Measurements from ENCODE around the gene STYXL1.

Gene STYXL1

DNA sequence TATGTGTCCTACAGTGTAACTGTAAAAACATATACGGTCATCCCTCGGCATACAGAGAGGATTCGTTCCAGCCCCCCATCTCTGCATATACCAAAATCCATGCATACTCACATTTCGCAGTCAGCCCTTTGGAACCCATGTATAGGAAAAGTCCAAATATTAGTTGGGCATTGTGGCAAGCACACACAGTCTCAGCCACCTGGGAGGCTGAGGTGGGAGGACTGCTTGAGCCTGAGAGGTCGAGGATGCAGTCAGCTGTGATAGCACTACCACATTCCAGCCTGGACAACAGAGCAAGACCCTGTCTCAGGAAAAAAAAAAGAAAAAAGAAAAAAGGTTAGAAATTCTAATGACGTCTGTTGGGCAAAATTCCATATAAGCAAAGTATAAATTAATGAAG lies 29.2 kb upstream of the STYXL1 start:
- H3K9ac ChIP-seq (ENCODE audit: low read length): no peak overlapping the region
- no peak overlapping the region for H2BK15ac ChIP-seq (replicated peaks; ENCODE audit: low read depth)
- no peak overlapping the region for H3K4me3 ChIP-seq (ENCODE audit: low read length)
- no peak overlapping the region for H2AK5ac ChIP-seq (ENCODE audit: low read length)
- no peak overlapping the region for H3K4ac ChIP-seq (ENCODE audit: low read depth, low read length)
- H3K79me1 ChIP-seq (ENCODE audit: low read length): no peaks in the 10 kb centered on the region
- no peaks in the 10 kb centered on the region for H3K36me3 ChIP-seq (ENCODE audit: control insufficient read depth, insufficient read depth, low read length)
- no peak overlapping the region for H3K18ac ChIP-seq (ENCODE audit: low read length)
- no peak overlapping the region for H3K23ac ChIP-seq (ENCODE audit: low read length)
- WGBS (ENCODE audit: extremely low coverage, insufficient coverage, low lambda C conversion rate): no CpG with 5 or more reads among the region's 6 CpGs
- no peaks in the 10 kb centered on the region for H3K4me1 ChIP-seq (ENCODE audit: control insufficient read depth, low read depth, low read length)
- no peaks in the 10 kb centered on the region for H3K79me2 ChIP-seq (ENCODE audit: control insufficient read depth, insufficient read depth, low read length)
- H4K8ac ChIP-seq (ENCODE audit: low read depth, low read length): no peak overlapping the region
- no peak for DNase-seq
- no peak overlapping the region for H4K5ac ChIP-seq (ENCODE audit: low read length)
- H2BK5ac ChIP-seq (ENCODE audit: low read length): no peak overlapping the region
- no peak overlapping the region for H3K56ac ChIP-seq (ENCODE audit: low read length)
- no peak overlapping the region for H2BK120ac ChIP-seq (ENCODE audit: low read depth, low read length)
- H3K27ac ChIP-seq (ENCODE audit: low read depth, low read length): no peak overlapping the region
- no peak overlapping the region for H3K4me2 ChIP-seq (ENCODE audit: low read length)
- no peaks in the 10 kb centered on the region for H3K27me3 ChIP-seq (ENCODE audit: insufficient read depth, low read length, poor library complexity)

DNA sequence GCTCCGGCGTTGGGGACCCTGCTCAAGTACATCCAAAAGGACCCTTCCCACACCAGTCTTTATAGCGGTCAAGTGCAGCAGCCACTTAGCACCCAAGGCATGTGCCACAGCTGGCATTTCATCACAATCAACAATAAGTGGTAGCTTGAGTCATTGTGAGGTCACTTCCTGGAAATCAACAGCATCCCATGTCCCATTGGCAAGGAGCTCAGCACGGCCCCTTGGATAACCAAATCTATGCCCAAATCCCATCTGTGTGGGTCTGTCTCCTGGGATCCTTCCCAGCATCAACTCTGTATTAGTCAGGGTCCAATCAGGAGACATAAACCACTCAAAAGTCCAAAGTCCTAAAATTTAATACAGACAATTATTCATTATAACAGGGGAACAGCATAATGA lies 27.2 kb upstream of the STYXL1 start:
- Histone ChIP-seq H3K36me3 (ENCODE audit: control insufficient read depth, insufficient read depth, low read length) (no peaks in the 10 kb centered on the region), H3K79me2 (ENCODE audit: control insufficient read depth, insufficient read depth, low read length) (no peaks in the 10 kb centered on the region), H3K79me1 (ENCODE audit: low read length) (no peaks in the 10 kb centered on the region), H3K56ac (ENCODE audit: low read length) (no peak overlapping the region), H4K5ac (ENCODE audit: low read length) (no peak overlapping the region), H3K18ac (ENCODE audit: low read length) (no peak overlapping the region), H3K27ac (ENCODE audit: low read depth, low read length) (no peak overlapping the region), H2BK120ac (ENCODE audit: low read depth, low read length) (no peak overlapping the region), H4K8ac (ENCODE audit: low read depth, low read length) (no peak overlapping the region), H3K23ac (ENCODE audit: low read length) (no peak overlapping the region), H3K4me2 (ENCODE audit: low read length) (no peak overlapping the region), H2BK15ac (replicated peaks; ENCODE audit: low read depth) (no peak overlapping the region), H3K4me3 (ENCODE audit: low read length) (no peak overlapping the region), H2AK5ac (ENCODE audit: low read length) (no peak overlapping the region), H3K4me1 (ENCODE audit: control insufficient read depth, low read depth, low read length) (no peaks in the 10 kb centered on the region), H3K9ac (ENCODE audit: low read length) (no peak overlapping the region), H3K27me3 (ENCODE audit: insufficient read depth, low read length, poor library complexity) (no peaks in the 10 kb centered on the region), H3K4ac (ENCODE audit: low read depth, low read length) (no peak overlapping the region), H2BK5ac (ENCODE audit: low read length) (no peak overlapping the region)
- WGBS (ENCODE audit: extremely low coverage, insufficient coverage, low lambda C conversion rate): no CpG with 5 or more reads among the region's 4 CpGs
- DNase-seq: no peak

DNA sequence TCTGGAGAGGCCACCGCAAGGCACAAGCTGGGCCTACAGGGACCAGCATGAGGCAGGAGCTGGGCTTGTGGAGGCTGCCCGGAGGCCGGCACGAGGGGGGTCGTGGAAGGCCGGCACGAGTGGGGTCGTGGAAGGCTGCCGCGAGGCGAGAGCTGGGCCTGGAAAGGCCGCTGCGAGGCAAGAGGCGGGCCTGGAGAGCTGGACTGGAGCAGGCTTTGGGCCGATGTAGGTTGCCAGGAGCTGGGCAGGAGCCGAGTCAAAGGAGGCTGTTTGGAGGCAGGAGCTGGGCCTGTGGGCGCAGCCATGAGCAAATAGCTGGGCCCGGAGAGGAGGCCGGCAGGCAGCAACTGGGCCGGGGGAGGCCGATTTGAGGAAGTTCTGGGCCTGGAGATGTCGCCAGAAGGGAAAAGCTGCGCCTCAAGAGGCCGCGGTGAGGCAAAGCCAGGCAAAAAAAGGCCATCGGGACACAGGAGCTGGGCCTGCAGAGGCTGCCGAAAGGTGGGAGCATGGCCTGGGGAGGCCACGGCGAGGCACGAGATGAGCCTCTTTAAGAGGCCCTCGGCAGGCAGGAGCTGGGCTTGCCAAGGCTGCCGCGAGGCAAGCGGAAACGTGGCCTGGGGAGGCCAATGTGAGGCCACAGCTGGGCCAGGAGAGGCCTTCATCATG lies 26.6 kb upstream of the STYXL1 start:
- H3K23ac ChIP-seq (ENCODE audit: low read length): no peak overlapping the region

DNA sequence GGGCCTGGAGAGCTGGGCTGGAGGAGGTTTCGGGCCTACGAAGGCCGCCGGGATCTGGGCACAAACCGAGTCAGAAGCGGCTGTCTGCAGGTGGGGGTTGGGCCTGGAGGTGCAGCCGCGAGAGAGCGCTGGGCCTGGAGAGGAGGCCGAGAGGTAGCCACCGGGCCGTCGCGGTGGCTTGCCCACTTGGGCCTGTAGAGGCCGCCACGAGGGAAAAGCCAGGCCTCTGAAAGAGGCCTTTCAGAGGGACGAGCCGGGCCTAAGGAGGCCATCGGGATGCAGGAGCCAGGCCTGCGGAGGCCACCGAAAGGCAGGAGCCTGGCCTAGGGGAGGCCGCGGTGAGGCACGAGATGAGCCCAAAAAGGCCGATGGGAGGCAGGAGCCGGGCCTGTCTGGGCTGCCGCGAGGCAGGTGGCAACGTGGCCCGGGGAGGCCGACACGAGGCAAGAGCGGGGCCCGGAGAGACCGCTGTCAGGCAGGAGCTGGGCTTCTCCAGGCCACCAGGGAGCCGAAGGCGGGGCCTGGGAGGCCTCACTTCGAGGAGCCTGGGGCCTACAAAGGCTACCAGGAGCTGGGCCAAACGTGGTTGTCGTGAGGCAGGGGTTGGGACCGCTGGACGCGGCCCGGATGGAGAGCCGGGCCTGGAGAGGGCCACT lies 25.7 kb upstream of the STYXL1 start:
- no peak overlapping the region for H4K8ac ChIP-seq (ENCODE audit: low read depth, low read length)
- no peak overlapping the region for H3K4me2 ChIP-seq (ENCODE audit: low read length)

More for the DNA sequence above, 26.6 kb upstream of the STYXL1 start:
- no peak overlapping the region for H3K4me2 ChIP-seq (ENCODE audit: low read length)
- H3K9ac ChIP-seq (ENCODE audit: low read length): no peak overlapping the region
- no CpG with 5 or more reads among the region's 35 CpGs for WGBS (ENCODE audit: extremely low coverage, insufficient coverage, low lambda C conversion rate)
- H3K27ac ChIP-seq (ENCODE audit: low read depth, low read length): no peak overlapping the region
- H3K56ac ChIP-seq (ENCODE audit: low read length): no peak overlapping the region
- H3K4ac ChIP-seq (ENCODE audit: low read depth, low read length): no peak overlapping the region
- H3K79me1 ChIP-seq (ENCODE audit: low read length): no peaks in the 10 kb centered on the region
- H3K36me3 ChIP-seq (ENCODE audit: control insufficient read depth, insufficient read depth, low read length): no peaks in the 10 kb centered on the region
- H2BK15ac ChIP-seq (replicated peaks; ENCODE audit: low read depth): no peak overlapping the region
- no peak overlapping the region for H2AK5ac ChIP-seq (ENCODE audit: low read length)
- H4K8ac ChIP-seq (ENCODE audit: low read depth, low read length): no peak overlapping the region
- no peaks in the 10 kb centered on the region for H3K79me2 ChIP-seq (ENCODE audit: control insufficient read depth, insufficient read depth, low read length)
- H3K4me1 ChIP-seq (ENCODE audit: control insufficient read depth, low read depth, low read length): no peaks in the 10 kb centered on the region
- H2BK120ac ChIP-seq (ENCODE audit: low read depth, low read length): no peak overlapping the region
- DNase-seq: no peak
- no peaks in the 10 kb centered on the region for H3K27me3 ChIP-seq (ENCODE audit: insufficient read depth, low read length, poor library complexity)
- no peak overlapping the region for H3K18ac ChIP-seq (ENCODE audit: low read length)
- H4K5ac ChIP-seq (ENCODE audit: low read length): no peak overlapping the region
- no peak overlapping the region for H2BK5ac ChIP-seq (ENCODE audit: low read length)
- H3K4me3 ChIP-seq (ENCODE audit: low read length): no peak overlapping the region

DNA sequence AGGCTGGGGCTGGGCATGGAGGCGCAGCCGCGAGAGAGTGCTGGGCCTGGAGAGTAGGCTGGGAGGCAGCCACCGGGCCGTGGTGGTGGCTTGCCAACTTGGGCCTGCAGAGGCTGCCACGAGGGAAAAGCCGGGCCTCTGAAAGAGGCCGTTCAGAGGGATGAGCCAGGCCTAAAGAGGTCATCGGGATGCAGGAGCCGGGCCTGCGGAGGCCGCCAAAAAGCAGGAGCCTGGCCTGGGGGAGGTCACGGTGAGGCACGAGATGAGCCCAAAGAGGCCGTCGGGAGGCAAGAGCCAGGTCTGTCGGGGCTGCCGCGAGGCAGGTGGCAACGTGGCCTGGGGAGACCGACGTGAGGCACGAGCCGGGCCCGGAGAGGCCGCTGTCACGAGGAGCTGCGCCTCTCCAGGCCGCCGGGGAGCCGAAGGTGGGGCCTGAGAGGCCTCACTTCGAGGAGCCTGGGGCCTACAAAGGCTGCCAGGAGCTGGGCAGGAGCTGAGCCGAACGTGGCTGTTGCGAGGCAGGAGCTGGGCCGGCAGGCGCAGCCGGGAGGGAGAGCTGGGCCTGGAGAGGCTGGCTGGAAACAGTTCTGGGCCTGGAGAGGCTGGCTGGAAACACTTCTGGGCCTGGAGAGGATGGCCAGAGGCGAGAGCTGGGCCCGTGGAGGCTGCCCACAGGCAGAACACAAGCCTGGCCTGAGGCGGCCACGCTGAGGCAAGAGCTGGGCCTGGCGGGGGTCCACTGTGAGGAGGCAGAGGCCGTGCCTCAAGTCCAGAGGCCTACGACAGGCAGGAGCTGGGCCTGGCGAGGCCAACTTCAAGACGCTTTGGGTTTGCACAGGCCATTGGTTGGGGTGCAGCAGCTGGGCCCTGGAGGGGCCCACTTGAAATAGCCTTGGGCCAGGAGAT lies 24.7 kb upstream of the STYXL1 start:
- Histone ChIP-seq H3K9ac (ENCODE audit: low read length) (no peak overlapping the region), H2BK15ac (replicated peaks; ENCODE audit: low read depth) (no peak overlapping the region), H3K36me3 (ENCODE audit: control insufficient read depth, insufficient read depth, low read length) (no peaks in the 10 kb centered on the region), H3K4ac (ENCODE audit: low read depth, low read length) (no peak overlapping the region), H2BK5ac (ENCODE audit: low read length) (no peak overlapping the region), H2BK120ac (ENCODE audit: low read depth, low read length) (no peak overlapping the region), H3K56ac (ENCODE audit: low read length) (peak overlapping the region; percentile 25), H3K18ac (ENCODE audit: low read length) (no peak overlapping the region), H3K79me2 (ENCODE audit: control insufficient read depth, insufficient read depth, low read length) (no peaks in the 10 kb centered on the region), H3K23ac (ENCODE audit: low read length) (no peak overlapping the region), H4K5ac (ENCODE audit: low read length) (no peak overlapping the region), H3K79me1 (ENCODE audit: low read length) (no peaks in the 10 kb centered on the region), H3K4me3 (ENCODE audit: low read length) (no peak overlapping the region), H3K27me3 (ENCODE audit: insufficient read depth, low read length, poor library complexity) (no peaks in the 10 kb centered on the region), H2AK5ac (ENCODE audit: low read length) (no peak overlapping the region), H3K4me2 (ENCODE audit: low read length) (no peak overlapping the region), H3K4me1 (ENCODE audit: control insufficient read depth, low read depth, low read length) (no peaks in the 10 kb centered on the region), H4K8ac (ENCODE audit: low read depth, low read length) (no peak overlapping the region), H3K27ac (ENCODE audit: low read depth, low read length) (no peak overlapping the region)
- WGBS (ENCODE audit: extremely low coverage, insufficient coverage, low lambda C conversion rate): no CpG with 5 or more reads among the region's 47 CpGs
- DNase-seq: no peak

More for the DNA sequence above, 25.7 kb upstream of the STYXL1 start:
- no peaks in the 10 kb centered on the region for H3K27me3 ChIP-seq (ENCODE audit: insufficient read depth, low read length, poor library complexity)
- H3K4ac ChIP-seq (ENCODE audit: low read depth, low read length): no peak overlapping the region
- no peak overlapping the region for H3K27ac ChIP-seq (ENCODE audit: low read depth, low read length)
- H2AK5ac ChIP-seq (ENCODE audit: low read length): no peak overlapping the region
- H2BK120ac ChIP-seq (ENCODE audit: low read depth, low read length): no peak overlapping the region
- H3K36me3 ChIP-seq (ENCODE audit: control insufficient read depth, insufficient read depth, low read length): no peaks in the 10 kb centered on the region
- H3K79me2 ChIP-seq (ENCODE audit: control insufficient read depth, insufficient read depth, low read length): no peaks in the 10 kb centered on the region
- H2BK15ac ChIP-seq (replicated peaks; ENCODE audit: low read depth): no peak overlapping the region
- peak overlapping the region; percentile 3 for H3K9ac ChIP-seq (ENCODE audit: low read length)
- no peak overlapping the region for H4K5ac ChIP-seq (ENCODE audit: low read length)
- H2BK5ac ChIP-seq (ENCODE audit: low read length): no peak overlapping the region
- H3K23ac ChIP-seq (ENCODE audit: low read length): no peak overlapping the region
- WGBS (ENCODE audit: extremely low coverage, insufficient coverage, low lambda C conversion rate): no CpG with 5 or more reads among the region's 45 CpGs
- H3K4me1 ChIP-seq (ENCODE audit: control insufficient read depth, low read depth, low read length): no peaks in the 10 kb centered on the region
- H3K56ac ChIP-seq (ENCODE audit: low read length): peak overlapping the region; percentile 64
- no peak overlapping the region for H3K18ac ChIP-seq (ENCODE audit: low read length)
- DNase-seq: peak; percentile 86
- H3K4me3 ChIP-seq (ENCODE audit: low read length): no peak overlapping the region
- H3K79me1 ChIP-seq (ENCODE audit: low read length): no peaks in the 10 kb centered on the region

All from mesendoderm (in vitro differentiated cells).